NK-92 (cell line): ENCODE results near the gene BCL6B.

ENCODE experiments used
- DNase-seq: peaks from one replicate; lab custom pipeline; 2025; ENCODE audit not compliant: unreplicated experiment; lab: John Stamatoyannopoulos, UW

The BCL6B gene

DNA sequence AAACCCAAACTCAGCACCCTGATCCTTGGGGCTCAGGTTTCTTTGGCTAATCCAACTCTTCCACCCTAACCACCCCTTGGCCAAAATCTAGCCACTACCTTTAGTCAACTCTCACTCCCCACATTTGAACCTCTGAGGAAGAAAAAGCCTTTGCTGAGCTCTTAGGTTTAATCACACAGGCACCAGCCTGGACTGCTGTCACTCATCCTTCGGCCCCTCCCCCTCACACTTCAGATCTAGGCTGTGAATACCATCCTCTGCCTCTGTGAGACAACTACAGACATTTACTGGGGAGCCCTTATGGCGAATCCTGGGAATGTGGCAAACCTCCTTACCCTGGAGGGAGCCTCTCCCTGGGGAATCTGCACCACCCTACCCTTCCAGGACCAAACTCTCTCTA is 15.7 kb upstream of the BCL6B start:
- no peak for DNase-seq

GRCh38 chr17:7010523-7010922 is 12.3 kb upstream of the BCL6B start:
- DNase-seq = no peak

DNA sequence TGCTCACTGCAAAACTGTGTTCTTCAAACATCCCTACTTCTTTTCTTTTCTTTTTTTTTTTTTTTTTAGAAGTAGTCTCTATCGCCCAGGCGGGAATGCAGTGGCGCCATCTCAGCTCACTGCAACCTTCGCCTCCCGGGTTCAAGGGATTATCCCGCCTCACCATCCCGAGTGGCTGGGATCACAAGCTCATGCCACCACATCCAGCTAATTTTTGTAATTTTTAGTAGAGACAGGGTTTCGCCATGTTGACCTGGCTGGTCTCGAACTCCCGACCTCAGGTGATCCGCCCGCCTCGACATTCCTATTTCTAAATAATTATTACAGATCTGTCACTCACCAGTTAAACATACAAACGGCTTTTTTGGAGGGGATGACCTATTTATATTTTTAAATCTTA is 11.4 kb upstream of the BCL6B start:
- no peak for DNase-seq

DNA sequence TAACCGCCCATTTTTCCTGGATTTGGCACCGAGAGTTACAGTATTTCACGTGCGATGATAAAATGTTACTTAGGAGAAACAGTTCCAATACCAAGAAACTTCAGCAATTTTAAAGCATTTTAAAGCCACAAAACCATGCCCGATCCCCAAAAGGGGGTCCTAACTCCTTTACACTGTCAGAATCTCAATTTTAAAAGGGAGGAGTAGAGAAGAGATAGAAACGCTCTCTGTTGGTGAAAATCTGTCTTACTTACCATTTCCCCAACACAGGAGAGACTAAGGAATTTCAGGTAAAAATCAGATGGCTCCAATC is 11.0 kb upstream of the BCL6B start:
- no peak for DNase-seq

GRCh38 chr17:7014261-7014994 is 8.4 kb upstream of the BCL6B start:
- peak; percentile 79 for DNase-seq

DNA sequence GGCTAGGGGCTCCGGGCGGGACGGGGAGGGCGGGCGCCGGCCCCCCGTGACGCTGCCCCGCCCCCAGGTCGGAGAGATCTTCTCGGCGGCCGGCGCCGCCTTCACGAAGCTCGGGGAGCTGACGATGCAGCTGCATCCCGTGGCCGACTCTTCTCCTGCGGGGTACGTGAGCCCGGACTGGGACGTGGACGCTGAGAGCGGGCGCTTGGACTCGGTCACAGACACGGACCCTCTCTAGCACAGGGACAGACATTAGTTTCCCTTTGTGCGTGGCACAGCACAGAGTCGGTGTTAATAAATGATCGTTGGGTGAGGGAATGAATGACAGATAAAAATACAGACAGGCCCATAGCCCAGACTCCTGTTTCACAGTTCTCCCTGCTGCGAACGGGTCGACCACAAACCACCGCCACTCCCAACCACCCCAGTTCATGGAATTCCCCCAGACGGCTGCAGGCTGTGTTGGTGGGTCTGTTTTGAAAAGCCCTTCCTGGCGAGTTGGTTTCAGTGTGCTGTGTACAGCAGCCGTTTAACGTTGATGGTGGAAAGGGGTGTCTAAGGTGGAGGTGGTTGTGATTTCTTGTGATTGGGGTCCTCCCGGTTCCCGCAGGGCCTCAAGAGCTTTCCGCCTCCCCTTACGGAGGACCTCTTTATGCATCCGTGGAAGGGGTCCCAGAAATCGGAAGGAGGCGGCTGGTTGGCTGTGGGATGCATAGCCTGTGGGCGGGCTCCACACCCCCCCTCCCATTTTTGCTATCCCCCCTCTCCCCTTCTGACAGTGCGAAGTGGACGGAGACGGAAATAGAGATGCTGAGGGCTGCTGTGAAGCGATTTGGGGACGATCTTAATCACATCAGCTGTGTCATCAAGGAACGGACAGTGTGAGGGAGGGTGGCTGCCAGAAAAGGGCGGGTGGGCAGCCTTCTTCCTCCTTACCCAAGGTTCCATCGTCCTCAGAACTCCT is 7.6 kb upstream of the BCL6B start:
- DNase-seq = peak; percentile 10

- no peak for DNase-seq
Observed at GRCh38 chr17:7016418-7016817, 6.4 kb upstream of the BCL6B start.

DNA sequence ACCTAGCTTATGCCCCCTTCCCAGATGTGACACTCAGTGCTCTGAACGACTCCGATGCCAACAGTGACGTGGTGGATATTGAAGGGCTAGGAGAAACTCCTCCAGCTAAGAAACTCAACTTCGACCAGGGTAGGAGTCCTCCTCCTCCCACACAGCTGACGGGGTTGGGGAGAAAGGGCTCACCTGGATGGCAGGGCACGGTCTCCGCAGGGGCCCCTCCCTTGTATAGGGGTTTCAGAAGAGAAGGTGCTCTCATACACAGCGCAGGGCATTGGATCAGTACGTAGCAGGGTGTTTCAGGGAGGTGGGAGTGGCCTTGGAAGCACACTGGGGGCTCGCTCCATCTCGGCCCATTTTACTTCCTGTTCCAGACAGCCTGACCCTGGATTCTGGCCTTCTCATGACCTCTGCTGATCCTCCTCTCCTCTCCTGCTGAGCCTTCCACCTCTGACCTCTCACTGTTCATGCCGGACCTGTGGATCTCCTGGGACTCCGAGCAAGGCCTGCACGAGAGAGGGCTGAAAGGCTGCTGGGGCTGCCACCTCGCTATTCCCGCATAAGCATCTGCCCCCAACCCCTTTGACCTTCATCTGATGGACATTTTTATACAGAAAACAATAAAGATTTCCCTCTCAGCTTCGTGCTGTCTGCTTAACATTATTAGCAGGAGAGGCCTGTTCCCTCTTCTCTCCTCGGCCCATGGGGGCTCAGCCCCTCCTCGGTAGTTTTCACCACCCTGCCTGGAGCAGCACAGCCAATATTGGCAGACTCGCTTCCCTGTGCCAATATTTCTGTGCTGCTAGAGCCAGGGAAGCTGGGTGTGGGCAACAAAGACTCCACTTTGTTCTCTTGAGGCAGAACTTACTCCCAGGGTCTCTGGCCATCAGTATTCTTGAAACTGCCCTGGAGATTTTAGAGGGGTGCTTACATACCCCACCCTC is 5.7 kb upstream of the BCL6B start:
- DNase-seq = no peak

DNA sequence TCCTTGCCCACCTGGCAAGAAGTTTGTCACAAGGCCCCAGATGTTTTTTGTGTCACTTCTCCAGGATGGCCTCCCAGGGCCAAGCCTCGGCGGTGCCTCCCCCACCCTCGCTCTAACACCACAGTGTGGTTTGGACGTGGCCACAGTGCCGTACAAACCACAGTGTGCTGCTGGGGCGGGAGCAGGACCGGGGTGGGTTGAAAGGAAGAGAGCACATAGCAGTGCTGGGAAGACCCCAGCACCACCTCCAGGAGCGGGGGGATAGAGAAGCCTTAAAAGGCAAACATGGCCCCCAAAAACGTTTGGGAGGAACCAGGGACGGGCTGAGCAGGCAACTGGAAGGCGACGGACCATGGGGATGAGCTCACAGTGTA is 5.0 kb upstream of the BCL6B start:
- DNase-seq = no peak

DNA sequence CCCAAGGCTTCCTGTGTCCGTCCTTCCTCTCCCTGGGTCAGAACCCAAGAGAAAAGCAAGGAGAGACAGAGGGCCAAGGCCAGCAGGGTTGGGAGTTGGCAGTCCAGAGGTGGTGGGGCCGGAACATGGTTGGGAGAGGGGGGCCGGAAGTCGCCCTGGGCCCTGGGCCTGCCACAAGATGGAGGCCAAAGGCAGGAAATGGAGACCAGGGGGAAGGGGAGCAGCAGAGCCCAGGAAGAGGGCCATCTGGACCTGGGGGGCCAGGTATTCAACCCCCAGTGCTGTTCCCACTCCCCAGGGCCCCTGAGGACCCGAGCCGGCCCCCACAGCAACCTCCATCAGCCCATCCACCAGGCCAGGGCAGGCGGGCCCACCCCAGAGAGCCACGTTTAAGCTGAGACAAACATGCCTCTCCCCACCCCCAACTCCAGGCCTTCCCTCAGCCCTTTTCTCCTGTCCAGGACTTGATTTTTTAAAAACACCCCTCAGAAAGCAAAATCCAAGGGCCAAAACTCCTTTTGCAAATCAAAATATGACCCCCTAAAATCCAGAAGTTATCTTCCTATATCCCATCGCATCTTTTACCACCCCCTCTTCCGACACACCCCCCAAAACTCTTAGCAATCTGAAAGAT is 4.4 kb upstream of the BCL6B start:
- no peak for DNase-seq

DNA sequence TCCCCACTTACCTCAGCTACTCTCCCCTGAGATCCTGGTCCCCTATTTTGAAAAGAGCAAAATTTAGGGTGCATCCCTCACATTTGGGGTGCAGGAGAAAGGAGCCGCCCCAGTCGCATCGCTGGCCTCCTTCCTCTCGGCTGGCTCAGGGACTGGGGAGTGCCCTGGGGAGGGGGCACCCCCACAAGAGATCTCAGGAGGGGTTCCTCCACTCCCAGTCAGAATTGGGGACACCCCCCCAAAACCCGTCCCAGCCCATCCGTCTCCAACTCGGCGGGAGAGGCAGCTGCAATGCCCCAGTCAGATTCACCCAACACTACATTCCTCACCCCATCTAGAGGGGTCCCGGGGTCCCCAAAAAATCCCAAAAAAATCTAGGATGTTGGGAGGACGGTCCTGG is 3.5 kb upstream of the BCL6B start:
- no peak for DNase-seq

- DNase-seq = no peak
Observed at GRCh38 chr17:7019839-7020519, 2.9 kb upstream of the BCL6B start.

- DNase-seq = no peak
Observed at GRCh38 chr17:7020894-7021664, 1.8 kb upstream of the BCL6B start.

- no peak for DNase-seq
Observed at GRCh38 chr17:7021993-7022778, 664 bp upstream of the BCL6B start.

DNA sequence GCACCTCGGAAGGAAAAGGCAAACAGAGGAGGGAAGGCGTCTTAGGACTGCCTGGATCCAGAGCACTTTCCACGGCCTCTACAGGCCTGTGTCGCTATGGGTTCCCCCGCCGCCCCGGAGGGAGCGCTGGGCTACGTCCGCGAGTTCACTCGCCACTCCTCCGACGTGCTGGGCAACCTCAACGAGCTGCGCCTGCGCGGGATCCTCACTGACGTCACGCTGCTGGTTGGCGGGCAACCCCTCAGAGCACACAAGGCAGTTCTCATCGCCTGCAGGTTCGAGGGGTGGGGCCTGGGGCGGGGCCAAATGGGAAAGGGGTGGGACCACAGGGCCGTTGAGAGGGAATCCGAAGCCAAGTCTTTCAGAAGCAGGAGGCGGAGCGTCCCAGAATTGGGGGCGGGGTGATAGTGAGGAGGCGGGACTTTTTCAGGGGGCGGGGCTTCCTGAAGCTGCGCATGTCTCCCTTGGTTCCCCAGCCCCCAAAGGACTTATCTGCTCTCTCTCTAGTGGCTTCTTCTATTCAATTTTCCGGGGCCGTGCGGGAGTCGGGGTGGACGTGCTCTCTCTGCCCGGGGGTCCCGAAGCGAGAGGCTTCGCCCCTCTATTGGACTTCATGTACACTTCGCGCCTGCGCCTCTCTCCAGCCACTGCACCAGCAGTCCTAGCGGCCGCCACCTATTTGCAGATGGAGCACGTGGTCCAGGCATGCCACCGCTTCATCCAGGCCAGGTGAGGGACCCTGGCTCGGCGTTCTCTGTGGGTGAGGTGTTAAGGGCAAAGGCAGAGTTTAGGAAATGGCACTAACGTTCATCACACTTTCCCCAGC is 939 bp downstream of the BCL6B start:
- peak; percentile 57 for DNase-seq

DNA sequence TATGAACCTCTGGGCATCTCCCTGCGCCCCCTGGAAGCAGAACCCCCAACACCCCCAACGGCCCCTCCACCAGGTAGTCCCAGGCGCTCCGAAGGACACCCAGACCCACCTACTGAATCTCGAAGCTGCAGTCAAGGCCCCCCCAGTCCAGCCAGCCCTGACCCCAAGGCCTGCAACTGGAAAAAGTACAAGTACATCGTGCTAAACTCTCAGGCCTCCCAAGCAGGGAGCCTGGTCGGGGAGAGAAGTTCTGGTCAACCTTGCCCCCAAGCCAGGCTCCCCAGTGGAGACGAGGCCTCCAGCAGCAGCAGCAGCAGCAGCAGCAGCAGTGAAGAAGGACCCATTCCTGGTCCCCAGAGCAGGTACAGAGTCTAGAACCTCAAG is 1.5 kb downstream of the BCL6B start:
- DNase-seq = no peak

DNA sequence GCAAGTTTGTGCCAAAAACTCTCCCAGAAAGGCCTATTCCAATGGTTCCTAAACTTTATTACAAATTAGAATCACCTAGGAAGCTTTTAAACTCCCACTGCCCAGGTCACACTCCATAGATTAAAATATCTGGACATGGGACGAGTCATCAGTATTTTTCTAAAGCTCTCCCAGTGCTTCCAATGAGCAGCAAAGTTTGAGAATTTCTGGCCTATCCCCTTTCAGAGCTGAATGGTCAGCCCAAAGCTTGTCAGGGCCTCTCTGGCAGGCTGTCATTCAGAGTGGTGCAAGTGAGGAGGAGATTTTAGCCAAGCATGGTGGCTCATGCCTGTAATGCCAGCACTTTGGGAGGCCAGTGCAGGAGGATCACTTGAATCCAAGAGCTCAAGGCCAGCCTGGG is 2.4 kb downstream of the BCL6B start:
- no peak for DNase-seq
